Activated B cell treated with CpG ODN at 0.5 μM for 24 hours (primary cell): ENCODE data around the gene FAM163A. TPM values are rescaled to one million over a fixed set of nuclear protein-coding genes. Genes with fewer than 3 reads are reported as not detected.

Experiments used
- ATAC-seq: fragments of 200-7000 bp; cut with Tn5 transposase; one replicate; pipeline ENCODE4 v1.10.0; 2021; ENCODE audit warnings: low read depth, mild to moderate bottlenecking, moderate library complexity
- CTCF ChIA-PET: fragments of 350-600 bp; sonication (Branson Sonifier 250); formaldehyde crosslinking; loops from one replicate; lab custom pipeline; 2021; ENCODE audit warnings: antibody characterized with exemption; lab: Charles Lee
- POLR2A ChIA-PET: fragments of 350-600 bp; sonication (Branson Sonifier 250); formaldehyde crosslinking; loops from one replicate; lab custom pipeline; 2021; ENCODE audit warnings: antibody characterized with exemption; lab: Charles Lee
- DNase-seq: peaks from one replicate; pipeline ENCODE4 v3.0.0; 2022
- H3K27ac Mint-ChIP-seq: one replicate; pipeline ENCODE4 v1.8.0; 2020; ENCODE audit warnings: mixed read lengths
- H3K27me3 Mint-ChIP-seq: one replicate; pipeline ENCODE4 v1.8.0; 2021; ENCODE audit warnings: mixed read lengths
- H3K36me3 Mint-ChIP-seq: one replicate; pipeline ENCODE4 v1.8.0; 2021; ENCODE audit warnings: low read depth, mixed read lengths
- H3K4me1 Mint-ChIP-seq: one replicate; pipeline ENCODE4 v1.8.0; 2021; ENCODE audit warnings: mixed read lengths
- H3K4me3 Mint-ChIP-seq: one replicate; pipeline ENCODE4 v1.8.0; 2020; ENCODE audit warnings: mild to moderate bottlenecking, mixed read lengths
- H3K9me3 Mint-ChIP-seq: one replicate; pipeline ENCODE4 v1.8.0; 2020; ENCODE audit warnings: mixed read lengths
- CTCF ChIP-seq: fragments of 200-600 bp; IDR thresholded peaks from one replicate; pipeline ENCODE4 v1.8.0; 2022; ENCODE audit warnings: antibody characterized with exemption, mild to moderate bottlenecking
- intact Hi-C: fragments of 100-400 bp; cut with micrococcal nuclease; formaldehyde crosslinking; loops from one replicate; pipeline ENCODE4 v1.15.1; 2024
- total RNA-seq: library from RNA; stranded (reverse); gene quantifications from 2 replicates; pipeline ENCODE4 v1.2.3, GENCODE V29; 2022

The FAM163A gene
- total RNA-seq, 1 donor from 2014 or later = not detected

- Mint-ChIP-seq H3K9me3 (peaks cover 3% of the 10 kb centered on the region), H3K27me3 (peaks cover 69% of the 10 kb centered on the region), H3K4me3 (no peak overlapping the region), H3K4me1 (peaks cover 9% of the 10 kb centered on the region), H3K27ac (no peak overlapping the region), H3K36me3 (no peaks in the 10 kb centered on the region)
- CTCF ChIA-PET = no interaction called here
- no peak for TF ChIP-seq CTCF
- intact Hi-C loops = no loop called here
- no peak for ATAC-seq
- no peak for DNase-seq
- POLR2A ChIA-PET = no interaction called here
These were observed 1.5 kb downstream of the FAM163A start for GRCh38 chr1:179744401-179745130.

DNA sequence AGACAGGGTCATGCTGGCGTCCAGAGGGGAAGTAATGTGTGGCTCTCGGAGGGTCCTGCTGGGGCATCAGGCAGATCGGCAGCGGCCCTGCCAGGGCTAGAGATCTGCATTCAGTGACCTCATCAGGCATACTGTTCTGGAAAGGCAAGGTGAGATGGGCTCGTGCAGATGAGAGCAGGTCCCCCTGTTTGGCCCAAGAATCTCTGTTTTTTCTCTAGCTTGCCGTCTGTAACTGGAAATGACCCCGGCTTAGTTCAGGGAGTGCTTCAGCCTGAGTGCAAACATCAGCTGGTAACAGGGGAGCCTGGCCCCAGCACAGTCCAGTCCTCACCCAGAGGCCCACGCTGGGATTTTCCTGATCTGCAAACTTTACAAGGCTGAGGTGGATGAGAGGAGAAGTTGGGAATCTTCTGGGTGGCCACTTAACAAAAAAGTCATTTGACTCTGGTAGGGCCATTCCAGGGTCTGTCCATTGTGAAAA lies 2.1 kb downstream of the FAM163A start:
- no peak for DNase-seq
- Mint-ChIP-seq H3K9me3 (peaks cover 3% of the 10 kb centered on the region), H3K4me3 (no peak overlapping the region), H3K4me1 (peaks cover 9% of the 10 kb centered on the region), H3K36me3 (no peaks in the 10 kb centered on the region), H3K27ac (no peak overlapping the region), H3K27me3 (peaks cover 67% of the 10 kb centered on the region)
- no peak for ATAC-seq
- intact Hi-C loops = no loop called here
- no peak for TF ChIP-seq CTCF
- POLR2A ChIA-PET = no interaction called here
- CTCF ChIA-PET = no interaction called here

DNA sequence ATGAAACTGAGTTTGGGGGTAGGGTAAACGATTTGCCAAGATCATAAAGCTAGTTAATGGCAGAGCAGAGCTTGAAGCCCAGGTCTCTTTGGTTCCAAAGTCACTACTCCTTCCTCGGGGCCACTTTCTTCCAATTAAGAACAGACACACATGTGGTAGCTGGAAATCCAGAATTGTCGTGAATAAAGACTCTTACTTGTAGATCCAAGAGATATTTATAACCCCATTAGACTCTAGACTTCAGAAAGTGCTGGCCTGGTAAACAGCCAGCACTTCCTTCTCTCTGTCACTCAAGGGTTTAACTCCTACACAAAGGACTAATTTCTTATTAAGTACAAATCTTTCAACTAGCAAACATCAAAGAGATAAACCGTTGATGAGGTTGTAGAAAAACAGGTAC lies 2.7 kb downstream of the FAM163A start:
- DNase-seq = no peak

DNA sequence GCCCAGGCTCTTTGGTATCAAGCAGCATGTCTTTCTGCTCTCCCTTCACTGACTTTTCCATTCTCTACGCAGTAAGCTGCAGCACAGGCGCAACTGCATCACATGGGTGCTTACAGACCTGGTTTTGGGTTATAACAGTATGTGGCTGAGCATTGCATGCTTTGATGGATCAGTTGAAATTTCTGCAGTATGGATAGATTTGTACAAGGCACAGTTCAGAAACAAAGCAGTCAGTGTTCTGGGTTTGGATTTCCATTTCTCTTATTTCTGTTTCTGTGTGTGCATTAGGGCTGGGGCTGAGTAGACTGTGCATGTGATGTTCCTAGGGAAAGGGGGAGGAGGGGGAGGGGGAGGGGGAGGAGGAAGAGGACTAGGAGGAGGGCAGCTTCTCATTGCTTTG lies 4.5 kb downstream of the FAM163A start:
- ATAC-seq = no peak

More for the DNA sequence above, 2.7 kb downstream of the FAM163A start:
- POLR2A ChIA-PET = no interaction called here
- CTCF ChIA-PET = no interaction called here
- Mint-ChIP-seq H3K4me3 (no peak overlapping the region), H3K27me3 (peaks cover 64% of the 10 kb centered on the region), H3K27ac (no peak overlapping the region), H3K9me3 (no peaks in the 10 kb centered on the region), H3K4me1 (peaks cover 9% of the 10 kb centered on the region), H3K36me3 (no peaks in the 10 kb centered on the region)
- intact Hi-C loops = no loop called here
- TF ChIP-seq CTCF = no peak
- no peak for ATAC-seq

More for the DNA sequence above, 4.5 kb downstream of the FAM163A start:
- POLR2A ChIA-PET = no interaction called here
- intact Hi-C loops = no loop called here
- Mint-ChIP-seq H3K36me3 (no peaks in the 10 kb centered on the region), H3K27ac (no peak overlapping the region), H3K4me1 (peaks cover 4% of the 10 kb centered on the region), H3K9me3 (peaks cover 8% of the 10 kb centered on the region), H3K4me3 (no peak overlapping the region), H3K27me3 (peaks cover 54% of the 10 kb centered on the region)
- no peak for DNase-seq
- CTCF ChIA-PET = no interaction called here
- TF ChIP-seq CTCF = no peak
